Measurements from ENCODE around the gene PCAT7. TPM values are rescaled to one million over a fixed set of nuclear protein-coding genes. Genes with fewer than 3 reads are reported as not detected.

Gene PCAT7
- polyA plus RNA-seq, 2 of the 4 experiments (the other 2 are of a cell fraction), result 2.1 to 2.8 TPM

GRCh38 chr9:94577571-94577970, 22.7 kb downstream of the PCAT7 start:
- H3K4me3 ChIP-seq, result no peak overlapping the region
- no peak overlapping the region for H3K27ac ChIP-seq
- CTCF ChIA-PET, result no interaction called here
- peaks cover 5% of the 10 kb centered on the region; the same call in 1 of the 3 replicates for H3K4me1 ChIP-seq
- no peak for TF ChIP-seq FOSB (CRISPR knock-in tag; IDR thresholded peaks at IDR 0.05)
- TF ChIP-seq HDAC2 (IDR thresholded peaks at IDR 0.05), result no peak
- TF ChIP-seq ATOH8 (CRISPR knock-in tag; IDR thresholded peaks at IDR 0.05; ENCODE audit: low read depth), result no peak
- no peak for TF ChIP-seq ZNF302 (CRISPR knock-in tag; IDR thresholded peaks at IDR 0.05)
- no peak for TF ChIP-seq BHLHE40 (IDR thresholded peaks at IDR 0.05; ENCODE audit: low read depth, low read length)
- TF ChIP-seq NPAS2 (CRISPR knock-in tag; IDR thresholded peaks at IDR 0.05; ENCODE audit: borderline replicate concordance), result no peak
- TF ChIP-seq POLR2A (IDR thresholded peaks at IDR 0.05; ENCODE audit: low read length), result no peak
- TF ChIP-seq BCL3 (IDR thresholded peaks at IDR 0.05), result no peak
- TF ChIP-seq CEBPB (IDR thresholded peaks at IDR 0.05), result no peak
- no peak for TF ChIP-seq NR3C1 (IDR thresholded peaks at IDR 0.05)
- TF ChIP-seq JUNB (IDR thresholded peaks at IDR 0.05), result no peak
- no peak for TF ChIP-seq RAD21 (conservative IDR thresholded peaks at IDR 0.05 in 1 of 2, IDR thresholded peaks at IDR 0.05 in 1 of 2)
- TF ChIP-seq POLR2AphosphoS2 (conservative IDR thresholded peaks at IDR 0.05; ENCODE audit: low read length), result no peak
- no peak for TF ChIP-seq SREBF2 (IDR thresholded peaks at IDR 0.05)
- TF ChIP-seq RNF2 (IDR thresholded peaks at IDR 0.05; ENCODE audit: borderline replicate concordance, low read depth), result no peak
- no peak for TF ChIP-seq CHD4 (IDR thresholded peaks at IDR 0.05; ENCODE audit: borderline replicate concordance)
- TF ChIP-seq CHD2 (IDR thresholded peaks at IDR 0.05; ENCODE audit: low read length, partially characterized antibody), result no peak
- no peak for TF ChIP-seq USF2 (IDR thresholded peaks at IDR 0.05)
- TF ChIP-seq HEYL (CRISPR knock-in tag; IDR thresholded peaks at IDR 0.05), result no peak
- TF ChIP-seq JUN (IDR thresholded peaks at IDR 0.05), result no peak
- DNase-seq (ENCODE audit: low read depth in 1 of 2, low spot score in 1 of 2) (no peak), ATAC-seq (no peak), FAIRE-seq (no peak)
- H3K9me3 ChIP-seq, result no peaks in the 10 kb centered on the region
- WGBS (ENCODE audit: missing lambda C conversion rate), result 45% methylated on average over 2 of the region's 2 CpGs
- H3K4me2 ChIP-seq, result no peak overlapping the region
- POLR2A ChIA-PET, result no interaction called here

- no peak overlapping the region for H3K27ac ChIP-seq
- peaks cover 5% of the 10 kb centered on the region; the same call in 1 of the 3 replicates for H3K4me1 ChIP-seq
- H3K4me3 ChIP-seq, result no peak overlapping the region
- POLR2A ChIA-PET, result no interaction called here
- WGBS (ENCODE audit: missing lambda C conversion rate), result 73% methylated on average over 5 of the region's 5 CpGs
- DNase-seq (ENCODE audit: low read depth in 1 of 2, low spot score in 1 of 2) (no peak), FAIRE-seq (no peak), ATAC-seq (no peak)
- H3K9me3 ChIP-seq, result no peaks in the 10 kb centered on the region
- TF ChIP-seq ELK1 (IDR thresholded peaks at IDR 0.05; ENCODE audit: low read depth, low read length) (no peak), BCL3 (IDR thresholded peaks at IDR 0.05) (no peak), JUNB (IDR thresholded peaks at IDR 0.05) (no peak), CHD4 (IDR thresholded peaks at IDR 0.05; ENCODE audit: borderline replicate concordance) (no peak), RARB (CRISPR knock-in tag; IDR thresholded peaks at IDR 0.05) (no peak), FOXS1 (CRISPR knock-in tag; IDR thresholded peaks at IDR 0.05) (no peak), FOSL2 (IDR thresholded peaks at IDR 0.05) (no peak), FOSL2 (CRISPR knock-in tag; IDR thresholded peaks at IDR 0.05) (no peak), CBX8 (IDR thresholded peaks at IDR 0.05) (no peak), USF2 (IDR thresholded peaks at IDR 0.05) (no peak), CHD2 (IDR thresholded peaks at IDR 0.05; ENCODE audit: low read length, partially characterized antibody) (no peak), HMGXB4 (CRISPR knock-in tag; IDR thresholded peaks at IDR 0.05; ENCODE audit: borderline replicate concordance) (no peak), GATA3 (IDR thresholded peaks at IDR 0.05; ENCODE audit: borderline replicate concordance) (no peak), BHLHE40 (IDR thresholded peaks at IDR 0.05; ENCODE audit: low read depth, low read length) (no peak)
- CTCF ChIA-PET, result interaction anchor here (1.2 to 1.8 kb wide), 3 partner anchors 15 to 27 kb away, joined by 3 to 5 read pairs (median 4); partner anchors contain the start of gene PCAT7
- no peak overlapping the region for H3K4me2 ChIP-seq
Observed at GRCh38 chr9:94581728-94582127, 26.8 kb downstream of the PCAT7 start.

Data from A549 (cell line).